HCT116 (cell line): Measurements from ENCODE around the gene PDE4B. TPM values are rescaled to one million over a fixed set of nuclear protein-coding genes. Genes with fewer than 3 reads are reported as not detected.

Experiments
- ATAC-seq: fragments of 200-7000 bp; cut with Tn5 transposase; 2 replicates; pipeline ENCODE4 v1.9.1; 2020; ENCODE audit warnings: mild to moderate bottlenecking, moderate library complexity
- BruUV-seq: library from RNA; stranded (reverse); fragments of 400-500 nt; replicated peaks from 2 replicates; lab custom pipeline; 2021; lab: Mats Ljungman, UMichigan
- CTCF ChIA-PET: fragments of 300-600 bp; sonication (Branson Sonifier 250); formaldehyde crosslinking; loops from one replicate; lab custom pipeline; 2021; ENCODE audit warnings: antibody characterized with exemption; lab: Charles Lee
- POLR2A ChIA-PET: fragments of 300-600, 350-600 bp; sonication (Branson Sonifier 250); formaldehyde crosslinking; loops from one replicate; lab custom pipeline; 2021; ENCODE audit warnings: antibody characterized with exemption; lab: Charles Lee
- RAD21 ChIA-PET, 2 experiments: fragments of 300-600 bp; sonication (Branson Sonifier 250); formaldehyde crosslinking; loops; one replicate each; lab custom pipeline; 2023; ENCODE audit warnings: low total read pairs in 2 of 2; ENCODE audit not compliant: uncharacterized antibody in 2 of 2, unreplicated experiment in 2 of 2, low non-redundant PET in 1 of 2; lab: Charles Lee
- DNase-seq: peaks from one replicate; pipeline ENCODE4 v3.0.0-alpha.2; 2010; ENCODE audit warnings: low read depth, low spot score
- H2AFZ ChIP-seq: fragments of 200-600 bp; shearing (Covaris generic), sonication (generic); 2 replicates; pipeline ENCODE4 v1.6.1; 2017; ENCODE audit warnings: low read depth, mixed run types, mixed read lengths, antibody characterized with exemption, low read length; ENCODE audit not compliant: poor library complexity, severe bottlenecking
- H3K27ac ChIP-seq: 2 replicates; pipeline ENCODE4 v1.5.1; 2012; ENCODE audit warnings: low read depth, low read length
- H3K27me3 ChIP-seq: fragments of 200-600 bp; sonication (generic); 2 replicates; pipeline ENCODE4 v1.6.1; 2016; ENCODE audit warnings: mixed run types, low read length, mixed read lengths; ENCODE audit not compliant: insufficient read depth
- H3K36me3 ChIP-seq, 2 experiments: fragments of 200-500 bp in 1 of 2; fragments of 200-600 bp in 1 of 2; sonication (Bioruptor generic) in 1 of 2; sonication (generic) in 1 of 2; 2 replicates each; pipeline versions ENCODE4 v1.5.1 to v1.6.1; 2014 to 2016; ENCODE audit warnings: low read length in 2 of 2, inconsistent platforms in 1 of 2, mixed read lengths in 1 of 2, mixed run types in 1 of 2; ENCODE audit not compliant: insufficient read depth in 2 of 2, control insufficient read depth in 1 of 2
- H3K4me1 ChIP-seq, 2 experiments: fragments of 200-600 bp in 1 of 2; sonication (generic) in 1 of 2; 2 replicates each; pipeline versions ENCODE4 v1.5.1 to v1.6.1; 2012 to 2017; ENCODE audit warnings: low read length in 2 of 2, inconsistent platforms in 1 of 2, mild to moderate bottlenecking in 1 of 2, mixed read lengths in 1 of 2, mixed run types in 1 of 2, moderate library complexity in 1 of 2; ENCODE audit not compliant: insufficient read depth in 2 of 2, control insufficient read depth in 1 of 2
- H3K4me2 ChIP-seq: fragments of 200-600 bp; sonication (generic); 2 replicates; pipeline ENCODE4 v1.6.1; 2017; ENCODE audit warnings: mixed run types, low read length, mixed read lengths
- H3K4me3 ChIP-seq, 2 experiments: fragments of 200-600 bp in 1 of 2; sonication (generic) in 1 of 2; replicated peaks in 1 of 2; 2 replicates each; pipeline ENCODE4 v1.5.1; 2011 to 2016; ENCODE audit warnings: low read length in 2 of 2, control low read depth in 1 of 2, low read depth in 1 of 2, mild to moderate bottlenecking in 1 of 2, mixed read lengths in 1 of 2, mixed run types in 1 of 2
- H3K79me2 ChIP-seq: fragments of 200-600 bp; sonication (generic); 2 replicates; pipeline ENCODE4 v1.6.1; 2017; ENCODE audit warnings: mild to moderate bottlenecking, mixed run types, low read length, moderate library complexity, mixed read lengths; ENCODE audit not compliant: insufficient read depth
- H3K9ac ChIP-seq: fragments of 200-600 bp; sonication (generic); 2 replicates; pipeline ENCODE4 v1.6.1; 2016; ENCODE audit warnings: low read length, mixed read lengths
- H3K9me2 ChIP-seq: fragments of 200-600 bp; sonication (generic), shearing (Covaris generic); 2 replicates; pipeline ENCODE4 v1.6.1; 2017; ENCODE audit warnings: mixed run types, mild to moderate bottlenecking, moderate library complexity; ENCODE audit not compliant: insufficient read depth
- H3K9me3 ChIP-seq, 2 experiments: fragments of 200-500 bp in 1 of 2; fragments of 200-600 bp in 1 of 2; sonication (Bioruptor generic) in 1 of 2; sonication (generic) in 1 of 2; 2 replicates each; pipeline ENCODE4 v1.6.1; 2014 to 2017; ENCODE audit warnings: low read length in 2 of 2, mixed read lengths in 2 of 2, inconsistent platforms in 1 of 2, low read depth in 1 of 2, mild to moderate bottlenecking in 1 of 2, mixed run types in 1 of 2, moderate library complexity in 1 of 2; ENCODE audit not compliant: control insufficient read depth in 1 of 2, insufficient read depth in 1 of 2
- H4K20me1 ChIP-seq: fragments of 200-600 bp; sonication (generic), shearing (Covaris generic); 2 replicates; pipeline ENCODE4 v1.6.1; 2017; ENCODE audit warnings: mixed run types, mild to moderate bottlenecking, moderate library complexity; ENCODE audit not compliant: insufficient read depth
- CBX3 ChIP-seq: IDR thresholded peaks from 2 replicates; pipeline ENCODE4 v1.6.1; 2012; ENCODE audit warnings: low read depth
- EGR1 ChIP-seq: IDR thresholded peaks from 2 replicates; pipeline ENCODE4 v1.6.1; 2012; ENCODE audit warnings: low read depth
- FOSL1 ChIP-seq: IDR thresholded peaks from 2 replicates; pipeline ENCODE4 v1.6.1; 2012; ENCODE audit warnings: low read depth
- JUND ChIP-seq: IDR thresholded peaks from 2 replicates; pipeline ENCODE4 v1.6.1; 2012
- POLR2A ChIP-seq: IDR thresholded peaks from 2 replicates; pipeline ENCODE4 v1.7.0; 2011; ENCODE audit warnings: borderline replicate concordance; ENCODE audit not compliant: insufficient read depth, insufficient read length; ENCODE audit errors: extremely low read depth
- RAD21 ChIP-seq: IDR thresholded peaks from 2 replicates; pipeline ENCODE4 v1.6.1; 2012; ENCODE audit warnings: low read depth, mild to moderate bottlenecking
- SP1 ChIP-seq: IDR thresholded peaks from 2 replicates; pipeline ENCODE4 v1.6.1; 2012; ENCODE audit warnings: low read depth
- TCF7L2 ChIP-seq: IDR thresholded peaks from 2 replicates; pipeline ENCODE4 v1.7.0; 2011; ENCODE audit warnings: borderline replicate concordance, inconsistent platforms; ENCODE audit not compliant: insufficient read depth, insufficient read length; ENCODE audit errors: extremely low read depth
- YY1 ChIP-seq: IDR thresholded peaks from 2 replicates; pipeline ENCODE4 v1.6.1; 2011; ENCODE audit warnings: low read length, low read depth, moderate library complexity, mild to moderate bottlenecking; ENCODE audit not compliant: insufficient replicate concordance; ENCODE audit errors: extremely low read depth
- ZFX ChIP-seq: fragments of 450-650 bp; IDR thresholded peaks from 2 replicates; pipeline ENCODE4 v1.6.1; 2017
- intact Hi-C: fragments of 100-400 bp; cut with micrococcal nuclease; formaldehyde crosslinking; loops from 2 replicates; pipeline ENCODE4 v1.10.0; 2022
- total RNA-seq: library from RNA; stranded (reverse); gene quantifications from one replicate; pipeline ENCODE4 v1.2.1, GENCODE V29; 2021; ENCODE audit not compliant: unreplicated experiment

The PDE4B gene
- total RNA-seq, 1 experiment from 2014 or later: 76.9 TPM

- TF ChIP-seq SP1: peak; percentile 99
- TF ChIP-seq YY1: no peak
- peak; percentile 82 for TF ChIP-seq TCF7L2
- peak; percentile 79 for TF ChIP-seq CBX3
- peak; percentile 17 for TF ChIP-seq RAD21
- TF ChIP-seq ZFX: no peak
- TF ChIP-seq EGR1: peak; percentile 58
These were observed 557.4 kb downstream of the PDE4B start (continued) for GRCh38 chr1:66350001-66350547.

GRCh38 chr1:66351478-66351877 is 558.8 kb downstream of the PDE4B start:
- DNase-seq (no peak), ATAC-seq (no peak)
- RAD21 ChIA-PET: interaction anchor here in 1 of 2 experiments (1.5 kb wide), 1 partner anchor 85 kb away, joined by 5 read pairs; no protein-coding TSS in a partner anchor
- Histone ChIP-seq H3K27ac (peak overlapping the region; percentile 96), H3K27me3 (no peaks in the 10 kb centered on the region), H3K36me3 (peaks cover 2 to 16% of the 10 kb centered on the region in 2 experiments; a peak in 3 of 4 replicates), H4K20me1 (no peaks in the 10 kb centered on the region), H3K9me2 (no peaks in the 10 kb centered on the region), H3K79me2 (peaks cover 99% of the 10 kb centered on the region), H3K9ac (peak overlapping the region; percentile 66), H3K4me2 (peak overlapping the region; percentile 61), H3K4me1 (peaks cover 94 to 100% of the 10 kb centered on the region in 2 experiments), H2AFZ (no peak overlapping the region), H3K4me3 (no peak overlapping the region), H3K9me3 (no peaks in the 10 kb centered on the region)
- CTCF ChIA-PET: no interaction called here
- TF ChIP-seq POLR2A (no peak), FOSL1 (no peak), RAD21 (0 out of 2 replicates have a peak, but pooled peaks have one; percentile 14), JUND (no peak)
- BruUV-seq: no TSS peak
- intact Hi-C loops: loop anchor here (5.0 kb wide), 1 partner anchor 86 kb away; no protein-coding TSS in a partner anchor
- POLR2A ChIA-PET: interaction anchor here (1.8 kb wide), 1 partner anchor 19 kb away, joined by 7 read pairs; no protein-coding TSS in a partner anchor
